Ascending aorta (tissue), 2 donors: ENCODE measurements around the gene WHRN. TPM values are rescaled to one million over a fixed set of nuclear protein-coding genes. Genes with fewer than 3 reads are reported as not detected.

ENCODE experiments used
- DNase-seq, 2 donors: peaks; one replicate each; pipeline ENCODE4 v3.0.0-alpha.2; 2019; ENCODE audit warnings: low spot score in 2 of 2
- H3K27ac ChIP-seq, 2 donors: fragments of 200-600 bp; sonication (generic); one replicate each; pipeline ENCODE4 v1.5.1; 2016 to 2017; ENCODE audit warnings: mild to moderate bottlenecking in 1 of 2
- H3K27me3 ChIP-seq: fragments of 200-600 bp; sonication (generic); one replicate; pipeline ENCODE4 v1.5.1; 2017
- H3K36me3 ChIP-seq, 2 donors: fragments of 200-600 bp; sonication (generic); one replicate each; pipeline ENCODE4 v1.5.1; 2016
- H3K4me1 ChIP-seq, 2 donors: fragments of 200-600 bp; sonication (generic); one replicate each; pipeline ENCODE4 v1.5.1; 2016 to 2017; ENCODE audit warnings: mild to moderate bottlenecking in 1 of 2
- H3K4me3 ChIP-seq, 2 donors: fragments of 200-600 bp; sonication (generic); one replicate each; pipeline ENCODE4 v1.5.1; 2016 to 2017; ENCODE audit warnings: mild to moderate bottlenecking in 1 of 2
- H3K9me3 ChIP-seq, 2 donors: fragments of 200-600 bp; sonication (generic); one replicate each; pipeline ENCODE4 v1.5.1; 2016
- intact Hi-C: fragments of 100-400 bp; cut with DNase I; formaldehyde crosslinking; loops from one replicate; pipeline ENCODE4 v1.15.1; 2023
- total RNA-seq: library from RNA; depleted of rRNA; stranded (reverse); fragments of >200 nt; gene quantifications from one replicate; pipeline ENCODE4 v1.1.0, GENCODE V29; 2016
- TF ChIP-seq, protein P1 (sequence below), 3 experiments: fragments of 200-600 bp in 2 of 3; fragments of 450-650 bp in 1 of 3; sonication (generic) in 2 of 3; IDR thresholded peaks; one replicate each; pipeline ENCODE4 v1.5.1; 2016 to 2019; ENCODE audit warnings: antibody characterized with exemption in 3 of 3, mild to moderate bottlenecking in 1 of 3, moderate library complexity in 1 of 3

The WHRN gene
- total RNA-seq, 1 donor from 2014 or later, result 3.9 TPM

DNA sequence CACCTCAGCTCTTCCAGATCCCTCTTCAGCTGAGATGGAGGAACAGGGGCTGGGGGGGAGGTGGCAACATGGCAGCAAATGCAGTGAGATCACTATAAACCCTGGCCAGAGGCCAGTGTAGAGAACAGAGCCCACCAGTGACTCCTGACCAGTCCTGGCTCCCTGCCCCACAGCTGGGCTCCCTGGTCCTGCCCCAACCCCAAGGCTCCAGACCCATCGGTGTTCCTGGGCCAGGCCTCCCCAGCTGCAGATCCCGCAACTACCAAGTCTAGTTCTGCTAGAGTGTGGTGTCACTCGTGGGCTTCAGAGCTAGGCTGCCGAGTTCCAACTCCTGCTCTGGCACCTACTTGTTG is 134.3 kb downstream of the WHRN start:
- H3K27ac ChIP-seq, result peak overlapping the region; percentile 72 to 75
- peaks cover 23 to 68% of the 10 kb centered on the region in 2 donors for H3K36me3 ChIP-seq
- no peaks in the 10 kb centered on the region for H3K27me3 ChIP-seq
- no peak overlapping the region for H3K4me3 ChIP-seq
- peak in 1 of 2 donors; percentile 4 for DNase-seq
- H3K4me1 ChIP-seq, result peaks cover 0 to 30% of the 10 kb centered on the region in 2 donors
- TF ChIP-seq, protein P1, sequence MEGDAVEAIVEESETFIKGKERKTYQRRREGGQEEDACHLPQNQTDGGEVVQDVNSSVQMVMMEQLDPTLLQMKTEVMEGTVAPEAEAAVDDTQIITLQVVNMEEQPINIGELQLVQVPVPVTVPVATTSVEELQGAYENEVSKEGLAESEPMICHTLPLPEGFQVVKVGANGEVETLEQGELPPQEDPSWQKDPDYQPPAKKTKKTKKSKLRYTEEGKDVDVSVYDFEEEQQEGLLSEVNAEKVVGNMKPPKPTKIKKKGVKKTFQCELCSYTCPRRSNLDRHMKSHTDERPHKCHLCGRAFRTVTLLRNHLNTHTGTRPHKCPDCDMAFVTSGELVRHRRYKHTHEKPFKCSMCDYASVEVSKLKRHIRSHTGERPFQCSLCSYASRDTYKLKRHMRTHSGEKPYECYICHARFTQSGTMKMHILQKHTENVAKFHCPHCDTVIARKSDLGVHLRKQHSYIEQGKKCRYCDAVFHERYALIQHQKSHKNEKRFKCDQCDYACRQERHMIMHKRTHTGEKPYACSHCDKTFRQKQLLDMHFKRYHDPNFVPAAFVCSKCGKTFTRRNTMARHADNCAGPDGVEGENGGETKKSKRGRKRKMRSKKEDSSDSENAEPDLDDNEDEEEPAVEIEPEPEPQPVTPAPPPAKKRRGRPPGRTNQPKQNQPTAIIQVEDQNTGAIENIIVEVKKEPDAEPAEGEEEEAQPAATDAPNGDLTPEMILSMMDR (IDR thresholded peaks at IDR 0.05), result no peak
- no peaks in the 10 kb centered on the region for H3K9me3 ChIP-seq
- intact Hi-C loops, result no loop called here

DNA sequence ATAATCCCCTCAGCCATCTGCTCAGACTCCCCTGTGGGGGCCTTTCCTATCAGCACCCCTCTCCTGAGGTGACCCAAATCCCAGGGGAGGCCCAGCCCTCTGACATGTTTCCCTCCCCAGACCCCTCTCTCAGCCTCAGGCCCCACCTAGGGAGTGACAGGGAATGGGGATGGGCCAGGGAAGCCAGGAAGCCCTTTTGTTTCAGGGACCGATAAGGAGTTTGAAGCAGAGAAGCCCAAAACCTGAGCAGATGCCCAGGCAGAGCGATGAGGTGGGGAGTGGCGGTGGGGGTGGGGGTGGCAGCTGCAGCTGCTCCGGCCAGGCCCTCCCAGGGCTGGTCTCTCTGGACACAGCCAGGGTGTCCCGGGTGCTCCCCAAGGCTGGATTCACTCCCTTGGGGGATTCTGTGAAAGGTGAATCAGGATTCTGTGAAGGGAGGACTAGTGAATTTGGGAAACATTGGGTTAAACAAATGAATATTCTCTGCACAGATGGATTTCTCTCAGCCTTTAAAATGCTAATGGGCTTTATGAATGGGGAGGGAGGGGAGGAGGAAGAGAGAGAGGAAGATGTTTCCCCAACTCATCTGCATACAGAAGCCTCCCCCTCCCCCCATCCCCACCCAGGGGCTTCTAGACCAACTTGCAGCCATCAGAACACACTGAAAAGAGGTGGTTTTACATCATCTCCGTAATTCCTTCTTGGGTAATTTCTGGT is 134.9 kb downstream of the WHRN start:
- peak in 1 of 2 donors; percentile 5 for DNase-seq
- no peak overlapping the region for H3K4me3 ChIP-seq
- intact Hi-C loops, result no loop called here
- TF ChIP-seq, protein P1 (IDR thresholded peaks at IDR 0.05), result no peak
- H3K27me3 ChIP-seq, result no peaks in the 10 kb centered on the region
- H3K9me3 ChIP-seq, result no peaks in the 10 kb centered on the region
- H3K36me3 ChIP-seq, result peaks cover 22 to 67% of the 10 kb centered on the region in 2 donors
- H3K4me1 ChIP-seq, result peaks cover 0 to 34% of the 10 kb centered on the region in 2 donors
- H3K27ac ChIP-seq, result peak overlapping the region; percentile 72 to 75

DNA sequence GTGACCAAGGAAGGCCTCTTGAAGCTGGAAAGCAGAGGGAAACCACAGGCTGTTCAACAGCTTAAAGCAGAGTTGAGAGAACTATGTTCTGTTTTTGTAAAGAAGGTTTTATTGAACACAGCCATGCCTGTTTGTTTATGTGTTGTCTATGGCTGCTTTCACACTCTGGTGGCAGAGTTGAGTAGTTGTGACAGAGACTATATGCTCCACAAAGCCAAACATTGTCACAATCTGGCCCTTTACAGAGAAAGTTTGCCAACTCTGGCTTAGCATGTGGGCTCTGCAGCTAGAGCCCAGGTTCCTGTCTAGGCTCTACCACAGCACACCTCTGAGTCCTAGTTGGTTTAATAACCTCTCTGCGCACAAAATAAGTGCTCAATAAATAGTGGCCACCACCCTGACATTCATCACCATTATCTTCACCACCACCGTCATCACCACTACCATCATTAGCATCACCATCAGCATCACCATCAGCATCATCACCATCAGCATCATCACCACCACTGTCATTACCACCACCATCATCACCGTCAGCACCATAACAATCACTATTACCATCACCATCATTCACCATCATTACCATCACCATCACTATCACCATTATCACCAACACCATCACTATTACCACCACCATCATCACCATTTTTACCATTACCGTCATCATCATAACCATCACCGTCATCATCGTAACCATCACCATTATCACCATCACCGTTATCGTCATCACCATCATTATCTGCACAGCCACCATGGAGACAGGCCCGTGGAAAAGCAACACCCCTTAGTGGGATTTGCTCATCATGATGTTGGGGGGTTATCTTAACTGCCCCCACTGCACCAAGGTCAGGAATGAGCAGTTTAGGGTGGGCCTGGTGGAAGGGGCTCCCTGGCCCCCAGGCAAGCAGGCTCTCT is 135.8 kb downstream of the WHRN start:
- Histone ChIP-seq H3K27ac (peak overlapping the region in 1 of 2 donors; percentile 75), H3K4me1 (peaks cover 0 to 34% of the 10 kb centered on the region in 2 donors), H3K36me3 (peaks cover 22 to 73% of the 10 kb centered on the region in 2 donors), H3K27me3 (no peaks in the 10 kb centered on the region), H3K9me3 (no peaks in the 10 kb centered on the region), H3K4me3 (no peak overlapping the region)
- DNase-seq, result peak in 1 of 2 donors; percentile 7
- intact Hi-C loops, result no loop called here
- TF ChIP-seq, protein P1 (IDR thresholded peaks at IDR 0.05), result no peak

DNA sequence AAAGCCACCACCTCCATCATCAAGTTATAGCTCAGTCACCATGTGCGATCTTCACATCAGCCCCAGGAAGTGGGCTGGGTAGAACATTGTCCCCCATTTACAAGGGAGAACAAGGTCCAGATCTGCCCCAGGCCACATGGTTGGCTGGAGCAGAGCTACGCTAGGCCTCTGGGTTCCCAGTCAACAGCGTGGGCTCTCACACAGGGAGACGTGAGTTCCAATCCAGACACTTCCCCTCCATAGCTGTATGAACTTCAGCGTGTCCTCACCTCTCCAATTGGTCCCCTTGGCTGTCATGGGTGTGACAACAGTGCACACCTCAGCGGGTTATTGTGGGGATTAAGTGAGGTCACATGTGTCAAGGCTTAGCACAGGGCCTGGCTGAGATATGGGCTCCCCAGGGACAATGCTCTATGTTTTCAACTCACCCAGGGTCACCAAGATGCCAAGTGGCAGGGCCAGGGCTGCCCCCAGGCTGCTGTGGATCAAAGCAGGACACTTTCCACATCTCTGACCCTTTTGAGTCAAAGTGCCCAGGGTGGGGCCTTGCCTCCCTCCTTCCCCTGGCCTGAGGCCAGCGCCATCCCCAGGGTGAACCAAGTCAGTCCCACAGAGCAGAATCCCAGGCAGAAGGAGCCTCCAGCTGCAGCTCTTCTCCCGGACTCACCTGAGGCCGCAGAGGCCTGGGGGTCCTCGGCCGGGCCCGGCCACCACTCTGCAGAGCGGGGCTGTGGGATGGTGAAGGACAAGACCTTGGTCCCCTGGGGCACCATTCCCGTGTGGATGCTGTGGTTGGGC is 137.3 kb downstream of the WHRN start:
- DNase-seq, result peak in 1 of 2 donors; percentile 63
- H3K27me3 ChIP-seq, result no peaks in the 10 kb centered on the region
- H3K4me3 ChIP-seq, result no peak overlapping the region
- H3K27ac ChIP-seq, result peak overlapping the region; percentile 64 to 66
- peaks cover 0 to 29% of the 10 kb centered on the region in 2 donors for H3K4me1 ChIP-seq
- intact Hi-C loops, result loop anchor here (1.0 to 2.0 kb wide), 2 partner anchors 19 to 25 kb away; no protein-coding TSS in a partner anchor
- TF ChIP-seq, protein P1 (IDR thresholded peaks at IDR 0.05), result no peak
- peaks cover 26 to 71% of the 10 kb centered on the region in 2 donors for H3K36me3 ChIP-seq
- H3K9me3 ChIP-seq, result no peaks in the 10 kb centered on the region

DNA sequence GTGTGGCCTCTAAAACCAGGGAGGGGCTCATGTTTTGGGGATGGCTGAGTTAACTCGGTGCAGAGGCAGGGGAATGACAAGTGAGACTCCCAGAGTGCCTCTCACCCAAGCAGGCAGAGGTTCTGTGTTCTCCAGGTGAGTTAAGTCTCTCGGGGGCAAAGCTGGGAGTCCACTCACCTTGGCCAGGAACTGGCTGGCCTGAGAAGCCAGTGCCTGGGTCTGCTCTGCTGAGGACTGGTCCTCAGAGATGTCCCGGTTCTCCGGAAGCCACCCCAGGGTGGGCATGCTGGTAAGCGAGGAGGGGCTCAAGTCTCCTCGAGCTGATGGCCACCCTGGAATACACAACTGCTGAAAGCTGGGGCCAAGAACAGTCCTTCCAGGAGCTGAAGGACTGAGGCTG is 137.9 kb downstream of the WHRN start:
- Histone ChIP-seq H3K9me3 (no peaks in the 10 kb centered on the region), H3K4me3 (no peak overlapping the region), H3K4me1 (peaks cover 0 to 26% of the 10 kb centered on the region in 2 donors), H3K36me3 (peaks cover 32 to 72% of the 10 kb centered on the region in 2 donors), H3K27ac (peak overlapping the region; percentile 64 to 66), H3K27me3 (no peaks in the 10 kb centered on the region)
- TF ChIP-seq, protein P1 (IDR thresholded peaks at IDR 0.05), result no peak
- intact Hi-C loops, result loop anchor here (1.0 to 2.0 kb wide), 2 partner anchors 19 to 26 kb away; no protein-coding TSS in a partner anchor
- DNase-seq, result peak in 1 of 2 donors; percentile 58
